Measurements from ENCODE around the gene CKM.

DNA sequence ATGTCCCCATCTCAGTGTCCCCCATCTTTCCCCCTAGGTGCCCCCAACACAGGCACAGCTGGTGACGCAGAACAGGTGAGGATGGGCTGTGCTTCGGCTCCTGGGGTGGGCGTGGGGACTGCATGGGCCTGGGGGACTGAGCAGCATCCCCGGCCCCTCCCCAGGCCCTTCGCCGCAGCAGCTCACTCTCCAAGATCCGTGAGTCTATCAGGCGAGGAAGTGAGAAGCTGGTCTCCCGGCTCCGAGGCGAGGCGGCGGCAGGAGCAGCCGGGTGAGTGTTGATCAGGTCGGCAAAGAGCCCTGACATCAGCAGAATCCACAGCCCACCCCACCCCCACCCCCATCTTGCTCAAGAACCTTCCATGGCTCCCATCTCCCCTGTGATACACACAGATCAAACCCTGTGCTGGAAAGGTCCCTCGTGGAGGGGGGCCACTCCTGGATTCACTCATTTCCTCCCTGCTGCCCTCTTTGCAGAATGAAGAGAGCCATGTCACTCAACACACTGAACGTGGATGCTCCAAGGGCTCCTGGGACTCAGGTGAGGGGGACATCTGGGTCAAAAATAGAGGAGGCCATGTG, 27.9 kb upstream of the CKM start:
- TF ChIP-seq, protein P1, sequence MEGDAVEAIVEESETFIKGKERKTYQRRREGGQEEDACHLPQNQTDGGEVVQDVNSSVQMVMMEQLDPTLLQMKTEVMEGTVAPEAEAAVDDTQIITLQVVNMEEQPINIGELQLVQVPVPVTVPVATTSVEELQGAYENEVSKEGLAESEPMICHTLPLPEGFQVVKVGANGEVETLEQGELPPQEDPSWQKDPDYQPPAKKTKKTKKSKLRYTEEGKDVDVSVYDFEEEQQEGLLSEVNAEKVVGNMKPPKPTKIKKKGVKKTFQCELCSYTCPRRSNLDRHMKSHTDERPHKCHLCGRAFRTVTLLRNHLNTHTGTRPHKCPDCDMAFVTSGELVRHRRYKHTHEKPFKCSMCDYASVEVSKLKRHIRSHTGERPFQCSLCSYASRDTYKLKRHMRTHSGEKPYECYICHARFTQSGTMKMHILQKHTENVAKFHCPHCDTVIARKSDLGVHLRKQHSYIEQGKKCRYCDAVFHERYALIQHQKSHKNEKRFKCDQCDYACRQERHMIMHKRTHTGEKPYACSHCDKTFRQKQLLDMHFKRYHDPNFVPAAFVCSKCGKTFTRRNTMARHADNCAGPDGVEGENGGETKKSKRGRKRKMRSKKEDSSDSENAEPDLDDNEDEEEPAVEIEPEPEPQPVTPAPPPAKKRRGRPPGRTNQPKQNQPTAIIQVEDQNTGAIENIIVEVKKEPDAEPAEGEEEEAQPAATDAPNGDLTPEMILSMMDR (IDR thresholded peaks at IDR 0.05; ENCODE audit: low read length) = no peak
- no peak for TF ChIP-seq EZH2 (IDR thresholded peaks at IDR 0.05; ENCODE audit: borderline replicate concordance, low read length)
